OCI-LY7 (cell line): ENCODE measurements around the gene HAUS2. TPM values are rescaled to one million over a fixed set of nuclear protein-coding genes. Genes with fewer than 3 reads are reported as not detected.
"Not testable (repeated sequence)": the region's sequence is repeated elsewhere in the genome, so short reads cannot be mapped to it uniquely, and the experiment has no call there.

Source experiments
- BruUV-seq: library from RNA; stranded (reverse); fragments of 400-500 nt; replicated peaks from 2 replicates; lab custom pipeline; 2021; lab: Mats Ljungman, UMichigan
- CTCF ChIA-PET: fragments of 300-600 bp; sonication (Branson Sonifier 250); formaldehyde crosslinking; loops from one replicate; lab custom pipeline; 2022; ENCODE audit warnings: antibody characterized with exemption; ENCODE audit not compliant: unreplicated experiment; lab: Charles Lee
- POLR2A ChIA-PET: fragments of 300-600 bp; sonication (Branson Sonifier 250); formaldehyde crosslinking; loops from one replicate; lab custom pipeline; 2022; ENCODE audit warnings: antibody characterized with exemption; lab: Charles Lee
- DNase-seq: peaks from one replicate; pipeline ENCODE4 v3.0.0-alpha.2; 2015; ENCODE audit warnings: low spot score
- H2AFZ ChIP-seq: fragments of 200-600 bp; sonication (generic), shearing (Covaris generic); 2 replicates; pipeline ENCODE4 v1.6.1; 2014; ENCODE audit warnings: mild to moderate bottlenecking, antibody characterized with exemption, low read length, moderate library complexity
- H3K27ac ChIP-seq: fragments of 200-600 bp; sonication (generic); 2 replicates; pipeline ENCODE4 v1.5.1; 2014; ENCODE audit warnings: mixed run types, low read depth, mild to moderate bottlenecking, moderate library complexity, low read length, inconsistent platforms; ENCODE audit not compliant: poor library complexity, severe bottlenecking
- H3K36me3 ChIP-seq: fragments of 200-600 bp; sonication (generic); 2 replicates; pipeline ENCODE4 v1.6.1; 2014; ENCODE audit warnings: mild to moderate bottlenecking, antibody characterized with exemption, low read length, moderate library complexity, mixed read lengths; ENCODE audit not compliant: insufficient read depth
- H3K4me1 ChIP-seq: fragments of 200-600 bp; sonication (generic); 2 replicates; pipeline ENCODE4 v1.5.1; 2014; ENCODE audit warnings: mild to moderate bottlenecking, low read length; ENCODE audit not compliant: insufficient read depth, poor library complexity, severe bottlenecking
- H3K4me2 ChIP-seq: fragments of 200-600 bp; sonication (generic); 2 replicates; pipeline ENCODE4 v1.6.1; 2014; ENCODE audit warnings: mild to moderate bottlenecking, low read length
- H3K4me3 ChIP-seq: fragments of 200-600 bp; sonication (generic); 2 replicates; pipeline ENCODE4 v1.5.1; 2014; ENCODE audit warnings: mild to moderate bottlenecking, low read depth, low read length; ENCODE audit not compliant: poor library complexity, severe bottlenecking
- H3K79me2 ChIP-seq: fragments of 200-600 bp; sonication (generic); 2 replicates; pipeline ENCODE4 v1.6.1; 2016; ENCODE audit warnings: low read depth, mild to moderate bottlenecking, low read length, moderate library complexity, mixed read lengths; ENCODE audit not compliant: insufficient read depth
- H3K9me2 ChIP-seq: fragments of 200-600 bp; sonication (generic); 2 replicates; pipeline ENCODE4 v1.6.1; 2016; ENCODE audit warnings: mild to moderate bottlenecking, low read length, mixed read lengths; ENCODE audit not compliant: insufficient read depth
- H3K9me3 ChIP-seq: fragments of 200-600 bp; sonication (generic); 2 replicates; pipeline ENCODE4 v1.6.1; 2014; ENCODE audit warnings: mild to moderate bottlenecking, mixed run types, low read length, mixed read lengths
- H4K20me1 ChIP-seq: fragments of 200-600 bp; sonication (generic); 2 replicates; pipeline ENCODE4 v1.6.1; 2014; ENCODE audit warnings: mild to moderate bottlenecking, antibody characterized with exemption, low read length, moderate library complexity, mixed read lengths; ENCODE audit not compliant: insufficient read depth
- CTCF ChIP-seq: fragments of 200-600 bp; sonication (generic); conservative IDR thresholded peaks from 2 replicates; pipeline ENCODE4 v1.5.1; 2014; ENCODE audit warnings: mild to moderate bottlenecking, antibody characterized with exemption, low read length, moderate library complexity, mixed read lengths
- EZH2phosphoT487 ChIP-seq: fragments of 200-600 bp; sonication (generic); IDR thresholded peaks from 2 replicates; pipeline ENCODE4 v1.6.1; 2018; ENCODE audit warnings: low read depth, borderline replicate concordance, mild to moderate bottlenecking, mixed run types, antibody characterized with exemption, low read length, moderate library complexity, mixed read lengths
- intact Hi-C: fragments of 100-400 bp; cut with micrococcal nuclease; formaldehyde crosslinking; loops from one replicate; pipeline ENCODE4 v1.10.0; 2022; ENCODE audit not compliant: unreplicated experiment
- total RNA-seq, 2 experiments: library from RNA; depleted of rRNA in 1 of 2; stranded (reverse); fragments of >200 nt in 1 of 2; shearing (Covaris generic) in 1 of 2; gene quantifications; 2 replicates each; pipeline ENCODE4 v1.2.3, GENCODE V29; 2014 to 2022

HAUS2 gene
- total RNA-seq, 2 experiments from 2014 or later: 43.7 to 50.4 TPM

GRCh38 chr15:42594095-42594494 lies 45.5 kb downstream of the HAUS2 start:
- H3K9me2 ChIP-seq: no peaks in the 10 kb centered on the region
- intact Hi-C loops: no loop called here
- no peak overlapping the region for H3K4me2 ChIP-seq
- no peak overlapping the region for H3K4me3 ChIP-seq
- DNase-seq: no peak
- H3K36me3 ChIP-seq: peaks cover 5% of the 10 kb centered on the region; the same call in 1 of the 2 replicates
- H3K4me1 ChIP-seq: no peaks in the 10 kb centered on the region
- BruUV-seq: no TSS peak
- TF ChIP-seq EZH2phosphoT487: no peak
- TF ChIP-seq CTCF: no peak
- H3K27ac ChIP-seq: no peak overlapping the region
- H3K9me3 ChIP-seq: no peaks in the 10 kb centered on the region
- POLR2A ChIA-PET: interaction anchor here (1.3 kb wide), 1 partner anchor 14 kb away, joined by 3 read pairs; no protein-coding TSS in a partner anchor
- H2AFZ ChIP-seq: no peak overlapping the region
- CTCF ChIA-PET: no interaction called here
- no peaks in the 10 kb centered on the region for H4K20me1 ChIP-seq
- no peaks in the 10 kb centered on the region for H3K79me2 ChIP-seq

- DNase-seq: no peak
- Histone ChIP-seq H3K4me1 (no peaks in the 10 kb centered on the region), H3K9me3 (no peaks in the 10 kb centered on the region; the same call in 1 of the 2 replicates), H4K20me1 (no peaks in the 10 kb centered on the region), H3K27ac (no peak overlapping the region), H3K4me3 (no peak overlapping the region), H3K4me2 (no peak overlapping the region; the same call in 1 of the 2 replicates), H3K79me2 (no peaks in the 10 kb centered on the region), H2AFZ (no peak overlapping the region), H3K36me3 (peaks cover 16% of the 10 kb centered on the region), H3K9me2 (no peaks in the 10 kb centered on the region)
- CTCF ChIA-PET: no interaction called here
- POLR2A ChIA-PET: interaction anchor here (0.6 kb wide), 2 partner anchors 21 to 1180 kb away, joined by 3 to 6 read pairs; partner anchors contain the start of gene STARD9
- BruUV-seq: no TSS peak
- intact Hi-C loops: no loop called here
- TF ChIP-seq CTCF: no peak
- TF ChIP-seq EZH2phosphoT487: no peak
Observed at GRCh38 chr15:42595626-42596240, 47.1 kb downstream of the HAUS2 start.

GRCh38 chr15:42601316-42601715 lies 52.7 kb downstream of the HAUS2 start:
- H2AFZ ChIP-seq, H4K20me1 ChIP-seq, POLR2A ChIA-PET, BruUV-seq, H3K4me2 ChIP-seq, H3K79me2 ChIP-seq, H3K27ac ChIP-seq, intact Hi-C loops, H3K9me2 ChIP-seq, DNase-seq, H3K4me3 ChIP-seq: not testable (repeated sequence)
- CTCF ChIA-PET: interaction anchor here (0.6 kb wide), 1 partner anchor 18 kb away, joined by 3 read pairs; no protein-coding TSS in a partner anchor
- Histone ChIP-seq H3K4me1 (peaks cover 39% of the 10 kb centered on the region), H3K9me3 (peaks cover 25% of the 10 kb centered on the region), H3K36me3 (peaks cover 40% of the 10 kb centered on the region)
